HepG2 (cell line): ENCODE data around the gene CYB5B. TPM values are rescaled to one million over a fixed set of nuclear protein-coding genes. Genes with fewer than 3 reads are reported as not detected.
A peak's percentile ranks its signal among the peaks of the same experiment; 100 is the strongest.

ENCODE experiments used
- ATAC-seq: fragments of 200-7000 bp; cut with Tn5 transposase; 3 replicates; pipeline ENCODE4 v1.9.1; 2020; ENCODE audit warnings: mild to moderate bottlenecking, moderate library complexity
- BruUV-seq: library from RNA; stranded (reverse); fragments of 400-500 nt; replicated peaks from 2 replicates; lab custom pipeline; 2021; lab: Mats Ljungman, UMichigan
- CTCF ChIA-PET: fragments of 300-600 bp; formaldehyde crosslinking; extraction: SDS; loops from one replicate; lab custom pipeline; 2021; ENCODE audit warnings: low total read pairs, inconsistent platforms, low intra/inter-chr PET ratio; lab: Yijun Ruan, JAX
- POLR2A ChIA-PET: fragments of 350-600 bp; sonication (Branson Sonifier 250); formaldehyde crosslinking; loops from one replicate; lab custom pipeline; 2020; ENCODE audit warnings: antibody characterized with exemption, inconsistent platforms; lab: Yijun Ruan, JAX
- DNase-seq: peaks from one replicate; pipeline ENCODE4 v3.0.0-alpha.2; 2015; ENCODE audit warnings: low spot score
- FAIRE-seq: peaks from 3 replicates; lab custom pipeline; 2011; peaks lifted over from hg19 to GRCh38; lab: Jason Lieb, UNC
- H2AFZ ChIP-seq: one replicate; pipeline ENCODE4 v1.6.1; 2011; ENCODE audit warnings: low read length, inconsistent platforms
- H3K27ac ChIP-seq: fragments of 300-600 bp; 3 replicates; pipeline ENCODE4 v1.8.0; 2011; ENCODE audit warnings: mixed run types, mild to moderate bottlenecking, mixed read lengths, low read length, inconsistent platforms; ENCODE audit not compliant: insufficient read depth; ENCODE audit errors: extremely low read length
- H3K27me3 ChIP-seq, 2 experiments: fragments of 200-600 bp in 1 of 2; 2 replicates in 1 of 2; 3 replicates in 1 of 2; pipeline versions ENCODE4 v1.6.0 to v1.8.0; 2011; ENCODE audit warnings: low read length in 2 of 2, mild to moderate bottlenecking in 2 of 2, moderate library complexity in 2 of 2, inconsistent platforms in 1 of 2; ENCODE audit not compliant: insufficient read depth in 2 of 2, control insufficient read depth in 1 of 2
- H3K36me3 ChIP-seq, 2 experiments: fragments of 200-600 bp in 1 of 2; replicated peaks in 1 of 2; 2 replicates in 1 of 2; 3 replicates in 1 of 2; pipeline versions ENCODE4 v1.5.1 to v1.8.0; 2011; ENCODE audit warnings: low read length in 2 of 2, inconsistent platforms in 1 of 2; ENCODE audit not compliant: insufficient read depth in 2 of 2, control insufficient read depth in 1 of 2
- H3K4me1 ChIP-seq: 2 replicates; pipeline ENCODE4 v1.5.1; 2012; ENCODE audit warnings: low read length, inconsistent platforms; ENCODE audit not compliant: insufficient read depth
- H3K4me2 ChIP-seq: 2 replicates; pipeline ENCODE4 v1.6.0; 2011; ENCODE audit warnings: low read depth, low read length, inconsistent platforms
- H3K4me3 ChIP-seq, 3 experiments: fragments of 200-600 bp in 1 of 3; sonication (generic), shearing (Covaris generic) in 1 of 3; replicated peaks in 1 of 3; 2 replicates each; pipeline ENCODE4 v1.5.1; 2011 to 2016; ENCODE audit warnings: low read length in 3 of 3, inconsistent platforms in 2 of 3, low read depth in 2 of 3, mild to moderate bottlenecking in 2 of 3, control low read depth in 1 of 3, mixed read lengths in 1 of 3; ENCODE audit not compliant: insufficient read depth in 1 of 3
- H3K79me2 ChIP-seq: one replicate; pipeline ENCODE4 v1.6.1; 2011; ENCODE audit warnings: low read length, inconsistent platforms; ENCODE audit not compliant: insufficient read depth
- H3K9ac ChIP-seq: 2 replicates; pipeline ENCODE4 v1.6.0; 2011; ENCODE audit warnings: mild to moderate bottlenecking, low read depth, low read length, inconsistent platforms; ENCODE audit not compliant: insufficient read depth
- H3K9me3 ChIP-seq: 2 replicates; pipeline ENCODE4 v1.5.1; 2012; ENCODE audit warnings: mild to moderate bottlenecking, low read length
- H4K20me1 ChIP-seq: 2 replicates; pipeline ENCODE4 v1.6.0; 2011; ENCODE audit warnings: inconsistent platforms, mild to moderate bottlenecking, low read length, moderate library complexity; ENCODE audit not compliant: insufficient read depth
- DMAP1 ChIP-seq: IDR thresholded peaks from 2 replicates; pipeline ENCODE4 v1.6.1; 2016
- HNF4G ChIP-seq, 2 experiments: sonication (generic) in 1 of 2; formaldehyde crosslinking in 1 of 2; IDR thresholded peaks; 2 replicates each; pipeline versions ENCODE4 v1.4.0 to v1.6.1; 2011 to 2020; ENCODE audit warnings: borderline replicate concordance in 2 of 2, low read depth in 2 of 2, mild to moderate bottlenecking in 2 of 2, low read length in 1 of 2, missing genetic modification reagents in 1 of 2, moderate library complexity in 1 of 2
- HOXA5 ChIP-seq: sonication (generic); formaldehyde crosslinking; IDR thresholded peaks from 2 replicates; pipeline ENCODE4 v1.4.0; 2020; ENCODE audit warnings: missing genetic modification reagents
- KDM6A ChIP-seq: IDR thresholded peaks from 2 replicates; pipeline ENCODE4 v1.6.1; 2016; ENCODE audit warnings: low read depth
- LCORL ChIP-seq, 2 experiments: fragments of 450-650 bp in 1 of 2; sonication (generic) in 1 of 2; formaldehyde crosslinking in 1 of 2; IDR thresholded peaks; 2 replicates each; pipeline versions ENCODE4 v1.5.0 to v1.6.1; 2017 to 2020; ENCODE audit warnings: antibody characterized with exemption in 1 of 2, missing genetic modification reagents in 1 of 2
- MYPOP ChIP-seq: sonication (generic); formaldehyde crosslinking; IDR thresholded peaks from 2 replicates; pipeline ENCODE4 v1.8.1; 2023; ENCODE audit warnings: mild to moderate bottlenecking, moderate library complexity, missing genetic modification reagents
- NFYB ChIP-seq: sonication (generic); formaldehyde crosslinking; IDR thresholded peaks from 2 replicates; pipeline ENCODE4 v1.4.0; 2020; ENCODE audit warnings: missing genetic modification reagents
- RFXANK ChIP-seq: IDR thresholded peaks from 2 replicates; pipeline ENCODE4 v1.6.1; 2016
- RFXAP ChIP-seq: sonication (generic); formaldehyde crosslinking; IDR thresholded peaks from 2 replicates; pipeline ENCODE4 v1.4.0; 2020; ENCODE audit warnings: missing genetic modification reagents, borderline replicate concordance
- RXRA ChIP-seq: sonication (generic); formaldehyde crosslinking; IDR thresholded peaks from 2 replicates; pipeline ENCODE4 v1.5.1; 2020; ENCODE audit warnings: missing genetic modification reagents
- SKIL ChIP-seq: sonication (generic); formaldehyde crosslinking; IDR thresholded peaks from 2 replicates; pipeline ENCODE4 v1.8.0; 2022; ENCODE audit warnings: missing genetic modification reagents, mild to moderate bottlenecking, moderate library complexity, borderline replicate concordance
- SMAD3 ChIP-seq: sonication (generic); formaldehyde crosslinking; IDR thresholded peaks from 2 replicates; pipeline ENCODE4 v1.4.0; 2020; ENCODE audit warnings: missing genetic modification reagents
- SP140L ChIP-seq: sonication (generic); formaldehyde crosslinking; IDR thresholded peaks from 2 replicates; pipeline ENCODE4 v1.4.0; 2020; ENCODE audit warnings: missing genetic modification reagents, borderline replicate concordance
- SP5 ChIP-seq: IDR thresholded peaks from 2 replicates; pipeline ENCODE4 v1.6.1; 2016; ENCODE audit warnings: low read depth, borderline replicate concordance
- TGIF2 ChIP-seq: IDR thresholded peaks from 2 replicates; pipeline ENCODE4 v1.6.1; 2016; ENCODE audit warnings: control low read depth, missing compliant biosample characterization
- ZNF292 ChIP-seq: sonication (generic); formaldehyde crosslinking; IDR thresholded peaks from 2 replicates; pipeline ENCODE4 v1.8.1; 2022; ENCODE audit warnings: mild to moderate bottlenecking, low read depth, missing genetic modification reagents, borderline replicate concordance
- ZNF331 ChIP-seq: sonication (generic); formaldehyde crosslinking; IDR thresholded peaks from 2 replicates; pipeline ENCODE4 v1.4.0; 2020; ENCODE audit warnings: missing genetic modification reagents
- ZNF367 ChIP-seq: sonication (generic); formaldehyde crosslinking; IDR thresholded peaks from 2 replicates; pipeline ENCODE4 v1.4.0; 2020; ENCODE audit warnings: missing genetic modification reagents, borderline replicate concordance
- ZNF605 ChIP-seq: sonication (generic); formaldehyde crosslinking; IDR thresholded peaks from 2 replicates; pipeline ENCODE4 v1.8.0; 2022; ENCODE audit warnings: mild to moderate bottlenecking, missing genetic modification reagents
- ZNF644 ChIP-seq: IDR thresholded peaks from 2 replicates; pipeline ENCODE4 v1.6.1; 2016; ENCODE audit warnings: low read depth
- ZSCAN29 ChIP-seq: sonication (generic); formaldehyde crosslinking; conservative IDR thresholded peaks from 2 replicates; pipeline ENCODE4 v1.4.0; 2020; ENCODE audit warnings: mild to moderate bottlenecking, missing genetic modification reagents
- WGBS: methylation state at CpG from one replicate; pipeline ENCODE4 v1.1.6; 2017; ENCODE audit warnings: low lambda C conversion rate; 5-methylcytosine and 5-hydroxymethylcytosine counted together
- in situ Hi-C: cut with HindIII; loops from 2 replicates; pipeline ENCODE4 v1.10.0; 2017; ENCODE audit warnings: low pct_unique_long_range_greater_than_20kb; ENCODE audit not compliant: extremely low pct_ligation_motif_present
- intact Hi-C: fragments of 100-400 bp; cut with micrococcal nuclease; formaldehyde crosslinking; loops from one replicate; pipeline ENCODE4 v1.10.0; 2022; ENCODE audit not compliant: unreplicated experiment
- polyA plus RNA-seq, 8 experiments: library from polyadenylated mRNA; depleted of rRNA in 3 of 8; stranded (reverse) in 7 of 8; unstranded in 1 of 8; fragments of >200 nt; fragmentation: Illumina TruSeq in 4 of 8; extraction: Trizol in 4 of 8; gene quantifications; 2 replicates each; pipeline versions ENCODE4 v1.2.1 to v1.2.3, GENCODE V29; 2011 to 2016; ENCODE audit warnings: low read depth in 4 of 8, missing spikeins in 1 of 8, mixed read lengths in 1 of 8; ENCODE audit not compliant: insufficient read depth in 1 of 8
- total RNA-seq, 5 experiments: library from RNA; depleted of rRNA; stranded (reverse); fragments of >200 nt; fragmentation: Illumina TruSeq; extraction: Trizol; gene quantifications; 2 replicates each; pipeline ENCODE4 v1.2.3, GENCODE V29; 2016; ENCODE audit warnings: low read depth in 1 of 5

CYB5B gene
- total and polyA plus RNA-seq, 2 of the 13 experiments (the other 11 are each of a cell fraction or from before 2014, with no cell fraction given) = 234 to 432 TPM

- Histone ChIP-seq H3K4me1 (peaks cover 95% of the 10 kb centered on the region), H3K27ac (peak overlapping the region; percentile 34), H3K9me3 (no peaks in the 10 kb centered on the region), H3K4me3 (peak overlapping the region in 1 of 3 experiments; percentile 3; a peak in 1 of 6 replicates), H3K9ac (no peak overlapping the region), H4K20me1 (peaks cover 6% of the 10 kb centered on the region), H3K79me2 (peaks cover 96% of the 10 kb centered on the region), H3K36me3 (peaks cover 8 to 51% of the 10 kb centered on the region in 2 experiments), H2AFZ (no peak overlapping the region), H3K4me2 (peak overlapping the region; percentile 52), H3K27me3 (no peaks in the 10 kb centered on the region)
- DNase-seq = peak; percentile 69
- no TSS peak for BruUV-seq
- ATAC-seq = peak; percentile 87
- WGBS = 50% methylated on average over 7 of the region's 7 CpGs
- POLR2A ChIA-PET = interaction anchor here (1.8 to 1.9 kb wide), 2 partner anchors 11 to 23 kb away, joined by 5 to 9 read pairs; partner anchors contain the start of gene CYB5B
- intact Hi-C loops (no loop called here), in situ Hi-C loops (no loop called here)
- peak; percentile 43 for FAIRE-seq
- CTCF ChIA-PET = no interaction called here
- TF ChIP-seq LCORL (IDR thresholded peaks at IDR 0.05) = no peak
- peak; percentile 62 for TF ChIP-seq LCORL (CRISPR knock-in tag; IDR thresholded peaks at IDR 0.05)
- peak; percentile 56 for TF ChIP-seq KDM6A
- peak; percentile 63; the same call in 1 of the 2 replicates for TF ChIP-seq ZNF605 (CRISPR knock-in tag)
- 0 out of 2 replicates have a peak, but pooled peaks have one; percentile 41 for TF ChIP-seq SP140L (CRISPR knock-in tag)
- peak; percentile 15; the same call in 1 of the 2 replicates for TF ChIP-seq RXRA (CRISPR knock-in tag)
- TF ChIP-seq NFYB = no peak
- peak; percentile 85; the same call in 1 of the 2 replicates for TF ChIP-seq TGIF2
- peak; percentile 76 for TF ChIP-seq HNF4G (IDR thresholded peaks at IDR 0.05; ENCODE audit: borderline replicate concordance, low read depth, low read length)
- no peak; the same call in 1 of the 2 replicates for TF ChIP-seq HNF4G (CRISPR knock-in tag; IDR thresholded peaks at IDR 0.05; ENCODE audit: borderline replicate concordance, low read depth)
- TF ChIP-seq RFXAP (CRISPR knock-in tag) = 0 out of 2 replicates have a peak, but pooled peaks have one; percentile 44
- peak; percentile 47; the same call in 1 of the 2 replicates for TF ChIP-seq ZNF292 (CRISPR knock-in tag)
- 0 out of 2 replicates have a peak, but pooled peaks have one; percentile 54 for TF ChIP-seq ZNF644 (CRISPR knock-in tag)
- no peak for TF ChIP-seq MYPOP
- TF ChIP-seq SP5 (CRISPR knock-in tag) = 0 out of 2 replicates have a peak, but pooled peaks have one; percentile 12
- TF ChIP-seq SMAD3 (CRISPR knock-in tag) = 0 out of 2 replicates have a peak, but pooled peaks have one; percentile 35
- peak; percentile 45; the same call in 1 of the 2 replicates for TF ChIP-seq SKIL
- TF ChIP-seq HOXA5 (CRISPR knock-in tag) = peak; percentile 45; the same call in 1 of the 2 replicates
- 0 out of 2 replicates have a peak, but pooled peaks have one; percentile 48 for TF ChIP-seq ZSCAN29 (CRISPR knock-in tag)
- no peak for TF ChIP-seq RFXANK (CRISPR knock-in tag)
- TF ChIP-seq DMAP1 (CRISPR knock-in tag) = 0 out of 2 replicates have a peak, but pooled peaks have one; percentile 44
- TF ChIP-seq ZNF367 (CRISPR knock-in tag) = no peak
- TF ChIP-seq ZNF331 (CRISPR knock-in tag) = peak; percentile 59; the same call in 1 of the 2 replicates
Observed at GRCh38 chr16:69435977-69436820, 11.8 kb downstream of the CYB5B start.
